Mucosa of gallbladder (tissue), 1 donor: ENCODE measurements around the gene ANKS6. TPM values are rescaled to one million over a fixed set of nuclear protein-coding genes. Genes with fewer than 3 reads are reported as not detected.

Source experiments
- DNase-seq: peaks from one replicate; pipeline ENCODE4 v3.0.0-alpha.2; 2020; ENCODE audit warnings: low spot score
- total RNA-seq: library from RNA; stranded (reverse); gene quantifications from one replicate; pipeline ENCODE4 v1.2.1, GENCODE V29; 2021
- donor health status: DM: no; HTN: no; CAD: no.

The ANKS6 gene
- total RNA-seq, 1 donor from 2014 or later, result 22.6 TPM

DNA sequence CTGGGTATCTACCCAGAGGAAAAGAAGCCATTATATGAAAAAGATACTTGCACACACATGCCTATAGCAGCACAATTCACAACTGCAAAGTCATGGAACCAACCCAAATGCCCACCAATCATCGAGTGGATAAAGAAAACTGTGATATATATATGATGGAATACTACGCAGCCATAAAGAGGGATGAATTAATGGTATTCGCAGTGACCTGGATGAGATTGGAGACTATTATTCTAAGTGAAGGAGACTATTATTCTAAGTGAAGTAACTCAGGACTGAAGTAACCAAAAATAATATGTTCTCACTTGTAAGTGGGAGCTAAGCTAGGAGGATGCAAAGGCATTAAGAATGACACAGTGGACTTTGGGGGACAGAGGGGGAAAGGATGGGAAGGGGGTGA is 57.6 kb downstream of the ANKS6 start:
- no peak for DNase-seq

GRCh38 chr9:98736226-98736625 is 60.1 kb downstream of the ANKS6 start:
- no peak for DNase-seq

GRCh38 chr9:98732801-98733200 is 63.6 kb downstream of the ANKS6 start:
- no peak for DNase-seq

DNA sequence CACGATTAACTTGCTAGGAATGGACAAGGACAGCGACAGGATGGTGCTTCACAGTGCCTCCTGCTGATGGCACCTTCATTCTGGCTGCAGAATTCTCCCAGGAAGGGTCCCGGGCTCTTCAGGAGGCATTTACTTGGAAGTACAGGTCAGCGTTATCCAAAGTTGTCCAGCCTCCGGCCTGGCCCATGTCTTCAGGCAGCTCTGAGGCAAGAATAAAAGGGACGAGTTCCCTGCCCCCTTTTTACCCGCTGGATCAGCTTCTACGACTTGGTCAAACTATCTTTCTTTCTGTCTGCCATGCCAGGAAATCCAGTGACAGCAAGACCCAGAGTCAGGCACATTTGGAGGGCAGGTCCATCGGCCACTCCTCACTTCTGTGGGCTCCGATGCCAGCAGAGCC is 64.3 kb downstream of the ANKS6 start:
- no peak for DNase-seq

- no peak for DNase-seq
Observed at GRCh38 chr9:98730871-98731270, 65.5 kb downstream of the ANKS6 start.

DNA sequence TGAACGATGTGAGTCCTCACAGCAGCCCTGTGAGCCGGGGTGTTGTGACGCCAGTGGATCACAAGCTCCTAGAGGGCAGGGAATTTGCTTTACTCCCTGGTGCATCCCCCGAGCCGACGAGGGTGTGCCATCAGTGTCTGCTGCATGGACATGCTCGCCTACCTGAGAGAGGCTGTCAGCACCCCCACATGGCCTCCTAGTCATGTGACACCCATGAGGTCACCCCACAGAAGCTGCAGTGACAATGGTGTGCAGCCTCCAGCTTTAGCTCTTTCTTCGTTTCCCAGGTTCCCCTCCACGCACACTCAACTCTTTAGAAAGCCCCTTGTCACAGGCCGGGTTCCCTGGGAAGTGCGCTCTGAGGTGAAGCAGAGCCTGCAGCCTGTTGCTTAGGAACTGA is 67.9 kb downstream of the ANKS6 start:
- DNase-seq, result no peak

- no peak for DNase-seq
Observed at GRCh38 chr9:98727428-98727827, 68.9 kb downstream of the ANKS6 start.

DNA sequence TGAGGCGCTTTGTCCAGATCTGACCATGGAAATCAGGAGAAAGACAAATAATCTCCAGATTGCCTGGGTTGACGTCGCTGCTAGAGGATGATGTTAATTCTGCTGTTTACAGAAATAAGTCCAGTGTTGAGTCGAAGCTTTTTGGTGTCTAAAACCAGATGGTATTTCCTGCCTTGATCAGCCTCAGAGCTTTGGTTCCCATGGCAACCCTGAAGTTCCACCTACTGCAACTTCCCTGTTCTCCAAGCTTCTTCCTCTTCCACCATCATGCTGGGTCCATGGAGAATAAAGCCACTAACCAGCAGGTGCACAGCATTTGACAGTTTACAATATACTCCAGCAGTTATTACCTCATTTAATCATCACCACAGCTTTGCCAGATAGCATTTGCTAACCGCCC is 69.6 kb downstream of the ANKS6 start:
- DNase-seq, result peak; percentile 42

GRCh38 chr9:98724810-98725530 is 71.4 kb downstream of the ANKS6 start:
- no peak for DNase-seq

GRCh38 chr9:98721643-98722042 is 74.7 kb downstream of the ANKS6 start:
- no peak for DNase-seq

DNA sequence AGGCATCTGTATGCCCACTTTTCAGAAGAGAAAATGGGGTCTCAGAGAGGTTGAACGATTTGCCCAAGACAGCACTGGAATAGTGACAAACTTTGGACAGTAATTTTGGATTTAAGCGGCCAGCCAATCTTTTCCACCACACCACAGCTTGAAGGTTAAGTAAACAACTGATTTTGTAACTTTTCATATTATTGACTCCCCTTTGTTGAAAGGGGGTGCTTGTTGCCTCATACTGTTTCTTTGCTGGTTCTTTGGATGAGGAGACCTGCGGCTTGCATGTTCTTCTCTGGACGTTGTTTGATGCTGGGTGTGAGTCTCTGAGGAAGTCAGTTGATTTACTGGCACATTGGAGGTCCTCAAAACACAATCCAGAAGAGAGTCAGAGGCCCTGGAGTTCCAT is 76.0 kb downstream of the ANKS6 start:
- no peak for DNase-seq

GRCh38 chr9:98719055-98719454 is 77.3 kb downstream of the ANKS6 start:
- no peak for DNase-seq

- no peak for DNase-seq
Observed at GRCh38 chr9:98714833-98715232, 81.5 kb downstream of the ANKS6 start.

GRCh38 chr9:98712987-98713386 is 83.4 kb downstream of the ANKS6 start:
- no peak for DNase-seq

- no peak for DNase-seq
Observed at GRCh38 chr9:98709968-98710965, 86.1 kb downstream of the ANKS6 start.

- DNase-seq, result no peak
Observed at GRCh38 chr9:98708933-98709911, 87.1 kb downstream of the ANKS6 start, which contains the start of gene GABBR2. GABBR2 (minus strand) TSS chr9:98708935; CDS start chr9:98708737, 198 bp downstream.

- no peak for DNase-seq
Observed at GRCh38 chr9:98708103-98708932, 88.0 kb downstream of the ANKS6 start.

- DNase-seq, result peak; percentile 15
Observed at GRCh38 chr9:98707166-98708102, 88.9 kb downstream of the ANKS6 start.

DNA sequence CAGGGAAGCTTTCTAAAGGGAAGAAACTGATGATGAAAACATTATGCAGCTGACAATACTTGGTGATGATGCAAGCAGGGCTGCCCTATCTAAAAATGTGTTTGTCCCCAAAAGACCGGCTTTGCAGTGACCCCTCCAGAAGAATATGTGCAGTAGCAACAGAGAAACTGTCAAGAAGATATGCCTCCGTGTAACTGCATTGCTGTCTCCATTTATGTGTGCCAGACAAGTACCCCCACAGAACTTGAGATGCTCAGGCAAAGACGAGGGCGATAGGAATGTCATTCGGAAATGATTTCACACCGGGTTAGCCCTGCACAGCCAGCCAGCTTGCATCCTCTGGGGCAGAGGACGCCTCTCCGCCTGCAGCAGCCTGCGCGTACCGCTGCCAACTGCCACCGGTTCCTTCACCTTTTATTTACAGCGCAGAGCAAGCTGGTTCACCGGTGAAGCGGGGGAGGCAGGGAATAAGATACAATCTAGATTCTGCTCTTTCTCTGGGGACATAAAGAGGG is 89.6 kb downstream of the ANKS6 start:
- no peak for DNase-seq
